Astrocyte (in vitro differentiated cells and primary cell): ENCODE measurements around the gene DESI1.

Experiments
- EZH2 ChIP-seq: IDR thresholded peaks from 2 replicates; pipeline ENCODE4 v1.6.1; 2012; ENCODE audit warnings: mild to moderate bottlenecking, low read length, inconsistent platforms; ENCODE audit not compliant: insufficient read depth
- TF ChIP-seq, protein P1 (sequence below): IDR thresholded peaks from 2 replicates; pipeline ENCODE4 v1.5.1; 2011; ENCODE audit warnings: low read depth, mild to moderate bottlenecking, inconsistent platforms, low read length, moderate library complexity; ENCODE audit not compliant: insufficient read depth

DNA sequence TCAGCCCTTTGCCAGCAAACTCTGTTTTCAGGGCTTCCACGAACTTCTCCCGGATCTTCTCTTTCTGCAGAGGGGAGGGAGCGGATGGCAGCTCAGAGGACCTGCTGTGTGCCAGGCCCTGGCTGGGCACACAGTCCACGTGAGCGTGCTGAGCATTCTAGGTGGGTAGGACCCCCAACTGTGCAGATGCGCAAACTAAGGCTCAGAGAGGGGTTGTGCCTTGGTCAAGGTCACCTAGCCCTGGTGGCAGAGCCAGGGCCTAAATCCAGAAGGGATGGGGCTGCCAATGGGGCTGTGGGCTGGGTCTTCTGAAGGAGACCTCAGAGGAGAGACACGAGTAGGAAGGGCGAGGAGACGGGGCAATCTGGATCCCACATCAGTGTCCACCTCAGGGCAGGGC lies 42.0 kb downstream of the DESI1 start:
- TF ChIP-seq, protein P1, sequence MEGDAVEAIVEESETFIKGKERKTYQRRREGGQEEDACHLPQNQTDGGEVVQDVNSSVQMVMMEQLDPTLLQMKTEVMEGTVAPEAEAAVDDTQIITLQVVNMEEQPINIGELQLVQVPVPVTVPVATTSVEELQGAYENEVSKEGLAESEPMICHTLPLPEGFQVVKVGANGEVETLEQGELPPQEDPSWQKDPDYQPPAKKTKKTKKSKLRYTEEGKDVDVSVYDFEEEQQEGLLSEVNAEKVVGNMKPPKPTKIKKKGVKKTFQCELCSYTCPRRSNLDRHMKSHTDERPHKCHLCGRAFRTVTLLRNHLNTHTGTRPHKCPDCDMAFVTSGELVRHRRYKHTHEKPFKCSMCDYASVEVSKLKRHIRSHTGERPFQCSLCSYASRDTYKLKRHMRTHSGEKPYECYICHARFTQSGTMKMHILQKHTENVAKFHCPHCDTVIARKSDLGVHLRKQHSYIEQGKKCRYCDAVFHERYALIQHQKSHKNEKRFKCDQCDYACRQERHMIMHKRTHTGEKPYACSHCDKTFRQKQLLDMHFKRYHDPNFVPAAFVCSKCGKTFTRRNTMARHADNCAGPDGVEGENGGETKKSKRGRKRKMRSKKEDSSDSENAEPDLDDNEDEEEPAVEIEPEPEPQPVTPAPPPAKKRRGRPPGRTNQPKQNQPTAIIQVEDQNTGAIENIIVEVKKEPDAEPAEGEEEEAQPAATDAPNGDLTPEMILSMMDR, result no peak
- TF ChIP-seq EZH2, result no peak
